ENCODE data around the gene FCMR.

Gene FCMR

GRCh38 chr1:206923009-206923960 is 1.5 kb upstream of the FCMR start:
- DNase-seq (ENCODE audit: low read depth, low spot score) = peak; percentile 41

GRCh38 chr1:206922524-206922923 is 783 bp upstream of the FCMR start:
- no peak for DNase-seq (ENCODE audit: low read depth, low spot score)

GRCh38 chr1:206918076-206918475 is 3.7 kb downstream of the FCMR start:
- no peak for DNase-seq (ENCODE audit: low read depth, low spot score)

- DNase-seq (ENCODE audit: low read depth, low spot score) = no peak
These were observed 5.6 kb downstream of the FCMR start for GRCh38 chr1:206916000-206916709.

DNA sequence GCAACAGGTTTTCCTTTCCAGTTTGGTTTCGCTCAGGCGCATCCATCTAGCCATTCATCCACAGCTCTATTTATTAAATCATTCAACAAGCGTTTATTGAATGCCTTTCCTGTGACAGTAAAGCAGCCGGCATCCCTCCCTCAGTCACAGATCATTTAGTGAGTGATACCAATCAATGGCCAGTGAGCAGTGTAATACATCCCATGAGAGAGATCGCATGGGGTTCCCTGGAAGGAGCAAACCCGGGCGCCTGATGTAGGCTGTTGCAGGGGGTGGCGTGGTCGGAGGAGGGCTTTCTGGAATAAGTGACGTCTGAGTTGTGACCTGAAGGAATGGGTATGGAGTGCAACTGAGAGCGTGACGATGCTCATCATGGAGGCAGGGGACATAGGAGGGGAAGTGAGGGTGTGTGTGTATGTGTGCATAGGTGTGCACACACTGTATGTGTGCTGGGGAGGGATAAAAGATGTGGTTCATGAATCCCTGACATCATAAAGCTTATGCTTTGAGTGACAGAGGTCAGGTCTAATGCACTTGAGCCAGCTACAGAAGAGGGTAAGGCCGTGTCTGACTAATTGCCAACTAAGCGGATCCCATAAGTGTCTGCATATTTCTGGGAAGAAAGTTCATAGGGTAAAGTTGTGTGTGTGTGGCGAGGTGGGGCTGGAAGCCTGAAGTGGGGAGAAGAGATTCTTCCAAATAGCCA is 6.6 kb downstream of the FCMR start:
- DNase-seq (ENCODE audit: low read depth, low spot score) = no peak

GRCh38 chr1:206913766-206914537 is 7.8 kb downstream of the FCMR start:
- no peak for DNase-seq (ENCODE audit: low read depth, low spot score)

- DNase-seq (ENCODE audit: low read depth, low spot score) = peak; percentile 49
These were observed 9.2 kb downstream of the FCMR start for GRCh38 chr1:206912445-206913095.

GRCh38 chr1:206911064-206911663 is 10.6 kb downstream of the FCMR start:
- DNase-seq (ENCODE audit: low read depth, low spot score) = no peak

DNA sequence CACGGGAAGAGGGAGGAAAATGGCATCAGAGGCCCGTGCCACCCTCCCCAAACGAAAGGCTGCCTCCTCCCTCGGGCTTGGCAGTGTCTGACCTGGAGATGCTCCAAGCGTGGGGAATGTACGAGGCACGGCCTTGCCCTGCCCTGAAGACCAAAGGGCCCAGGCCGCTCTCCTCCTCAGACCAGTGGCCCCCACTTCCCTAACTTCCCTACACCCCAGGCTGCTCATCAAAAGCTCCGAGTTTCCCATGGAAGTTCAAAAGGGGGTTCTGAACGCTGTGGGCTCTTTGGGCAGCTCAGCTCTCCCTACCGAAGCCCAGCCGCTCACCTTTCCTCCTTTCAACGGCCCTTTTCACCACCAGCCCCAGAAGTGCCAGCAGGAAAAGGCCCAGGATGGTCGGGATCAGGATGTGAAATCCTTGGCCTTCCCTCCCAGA is 11.8 kb downstream of the FCMR start:
- DNase-seq (ENCODE audit: low read depth, low spot score) = no peak

- no peak for DNase-seq (ENCODE audit: low read depth, low spot score)
These were observed 12.4 kb downstream of the FCMR start for GRCh38 chr1:206909161-206909882.

DNA sequence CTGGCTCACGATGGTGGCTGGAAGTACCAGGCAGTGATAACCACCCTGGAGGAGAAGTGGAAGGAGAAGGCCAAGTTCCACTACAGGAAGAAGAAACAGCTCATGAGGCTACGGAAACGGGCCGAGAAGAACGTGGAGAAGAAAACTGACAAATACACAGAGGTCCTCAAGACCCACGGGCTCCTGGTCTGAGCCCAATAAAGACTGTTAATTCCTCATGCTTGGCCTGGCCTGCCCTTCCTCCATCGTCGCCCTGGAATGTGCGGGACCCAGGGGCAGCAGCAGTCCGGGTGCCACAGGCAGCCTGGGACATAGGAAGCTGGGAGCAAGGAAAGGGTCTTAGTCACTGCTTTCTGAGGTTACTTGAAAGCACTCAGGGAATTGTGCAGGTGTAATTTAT is 13.7 kb downstream of the FCMR start:
- DNase-seq (ENCODE audit: low read depth, low spot score) = no peak

- no peak for DNase-seq (ENCODE audit: low read depth, low spot score)
These were observed 14.3 kb downstream of the FCMR start for GRCh38 chr1:206907304-206907991.

- no peak for DNase-seq (ENCODE audit: low read depth, low spot score)
These were observed 16.2 kb downstream of the FCMR start for GRCh38 chr1:206905295-206906164.

DNA sequence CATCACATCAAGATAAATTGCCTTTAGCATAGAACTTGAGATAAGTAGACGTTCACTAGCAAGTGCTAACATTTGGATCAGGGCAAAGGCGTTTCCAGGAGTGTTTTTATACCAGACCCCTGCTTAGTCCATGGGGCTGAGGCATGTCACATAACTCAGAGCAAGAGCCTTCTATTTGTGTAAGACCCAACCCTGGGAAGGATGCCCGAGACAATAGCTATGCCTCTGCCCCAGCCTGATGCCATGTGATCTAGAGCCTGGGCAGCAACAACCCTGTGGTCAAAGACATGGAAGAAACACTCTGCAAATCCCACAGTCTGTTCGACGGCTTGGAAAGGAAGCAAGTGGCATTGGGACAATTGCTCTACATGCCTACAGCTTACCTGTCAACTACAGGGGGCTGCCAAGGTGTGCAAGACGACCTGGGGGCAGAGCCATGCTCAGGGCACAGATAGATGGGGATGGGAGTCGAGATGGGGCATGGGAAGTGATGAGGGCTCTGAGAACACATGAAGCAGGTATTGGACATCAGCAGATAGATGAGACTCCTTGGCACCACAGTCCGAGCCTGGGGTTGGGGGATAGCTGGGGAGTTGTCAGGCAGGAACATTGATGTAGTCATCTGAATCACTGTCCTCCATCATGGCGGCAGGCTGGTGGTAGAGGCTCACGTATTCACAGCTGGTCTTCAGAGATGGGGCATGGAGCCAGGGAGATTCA is 17.2 kb downstream of the FCMR start:
- DNase-seq (ENCODE audit: low read depth, low spot score) = no peak

DNA sequence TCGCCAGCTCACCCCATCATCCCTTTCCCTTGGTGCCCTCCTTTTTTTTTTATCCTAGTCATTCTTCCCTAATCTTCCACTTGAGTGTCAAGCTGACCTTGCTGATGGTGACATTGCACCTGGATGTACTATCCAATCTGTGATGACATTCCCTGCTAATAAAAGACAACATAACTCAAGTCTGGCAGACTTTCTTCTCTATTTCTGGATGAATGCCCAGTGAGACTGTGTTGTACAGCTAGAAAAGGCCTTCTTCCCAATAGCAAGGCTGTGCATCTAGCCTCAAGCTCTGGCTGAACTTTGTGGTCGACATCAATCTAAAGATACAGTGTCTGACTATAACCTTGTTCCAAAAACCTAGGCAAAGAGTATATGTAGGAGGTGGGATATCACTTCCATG is 18.1 kb downstream of the FCMR start:
- DNase-seq (ENCODE audit: low read depth, low spot score) = no peak

DNA sequence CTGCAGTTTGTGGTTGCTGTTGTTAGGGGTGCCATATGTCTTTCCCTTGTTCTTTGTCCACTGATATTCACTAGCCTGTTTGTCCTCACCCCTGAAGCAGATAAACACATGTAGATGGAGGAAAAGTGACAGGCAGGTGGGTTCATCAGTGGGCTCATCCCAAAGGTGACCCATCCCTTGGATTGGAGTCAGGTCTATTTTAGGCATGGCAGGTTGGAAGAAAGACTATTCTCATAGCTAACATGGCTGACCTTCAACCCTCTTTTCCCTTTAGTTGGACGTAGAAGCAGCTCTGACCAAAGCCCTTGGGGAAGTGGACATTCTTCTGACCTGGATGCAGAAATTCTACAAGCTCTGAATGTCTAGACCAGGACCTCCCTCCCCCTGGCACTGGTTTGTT is 19.0 kb downstream of the FCMR start:
- DNase-seq (ENCODE audit: low read depth, low spot score) = no peak

DNA sequence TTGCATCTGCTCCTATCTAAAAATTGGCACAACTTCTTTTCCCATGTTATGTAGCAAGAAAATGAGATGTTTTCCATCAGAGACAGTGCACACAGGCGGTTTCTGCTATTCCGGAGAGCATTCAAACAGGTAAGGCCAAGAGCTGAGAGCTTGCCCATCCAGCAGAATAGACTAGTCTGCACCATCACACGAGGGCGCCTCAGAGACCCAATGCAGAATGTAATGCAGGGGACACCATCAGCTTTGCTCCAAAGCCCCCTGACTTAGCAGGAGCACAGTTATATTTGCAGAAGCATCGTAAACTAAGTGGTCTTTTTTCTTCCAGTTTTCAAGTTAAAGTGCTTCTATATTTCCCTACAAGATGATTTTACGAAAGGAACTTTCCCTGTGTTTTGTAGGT is 19.8 kb downstream of the FCMR start:
- DNase-seq (ENCODE audit: low read depth, low spot score) = no peak

- DNase-seq (ENCODE audit: low read depth, low spot score) = no peak
These were observed 21.6 kb downstream of the FCMR start for GRCh38 chr1:206900149-206900548.

Measured in activated CD4-positive, CD25-positive, alpha-beta regulatory T cell treated with anti-CD3 and anti-CD28 coated beads, Interleukin-2, amount 50 U/mL, for 16 hours (primary cell).